DMS53 treated with DMSO at 0.1 percent for 48 hours (cell line): ENCODE data around the gene OSTF1.

Experiments
- DNase-seq: peaks from one replicate; lab custom pipeline; 2025; ENCODE audit not compliant: unreplicated experiment; lab: John Stamatoyannopoulos, UW

Gene OSTF1

DNA sequence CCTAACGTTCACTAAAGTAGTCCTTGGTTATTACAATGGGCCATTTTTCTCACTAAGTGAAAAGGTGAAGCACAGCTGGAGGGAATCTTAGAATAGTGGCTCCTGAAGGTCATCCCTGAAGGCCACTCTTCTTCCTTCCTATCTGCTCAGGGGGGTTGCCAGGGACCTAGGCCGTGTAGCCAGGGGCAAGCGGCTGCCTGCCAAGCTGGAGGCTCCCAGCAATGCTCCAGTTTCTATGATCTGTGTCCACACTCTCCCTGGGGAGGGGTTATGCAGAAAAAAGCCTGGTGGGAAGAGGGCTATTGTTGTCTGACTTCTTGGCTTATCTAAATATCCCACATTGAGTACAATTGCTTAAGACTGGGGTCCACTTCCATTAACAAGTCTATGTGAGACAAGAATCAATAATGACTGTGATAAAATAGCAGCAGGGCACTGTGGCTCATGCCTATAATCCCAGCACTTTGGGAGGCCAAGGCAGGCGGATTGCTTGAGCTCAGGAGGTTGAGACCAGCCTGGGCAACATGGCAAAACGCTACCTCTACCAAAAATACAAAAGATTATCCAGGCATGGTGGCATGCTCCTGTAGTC lies 4.1 kb upstream of the OSTF1 start:
- no peak for DNase-seq

DNA sequence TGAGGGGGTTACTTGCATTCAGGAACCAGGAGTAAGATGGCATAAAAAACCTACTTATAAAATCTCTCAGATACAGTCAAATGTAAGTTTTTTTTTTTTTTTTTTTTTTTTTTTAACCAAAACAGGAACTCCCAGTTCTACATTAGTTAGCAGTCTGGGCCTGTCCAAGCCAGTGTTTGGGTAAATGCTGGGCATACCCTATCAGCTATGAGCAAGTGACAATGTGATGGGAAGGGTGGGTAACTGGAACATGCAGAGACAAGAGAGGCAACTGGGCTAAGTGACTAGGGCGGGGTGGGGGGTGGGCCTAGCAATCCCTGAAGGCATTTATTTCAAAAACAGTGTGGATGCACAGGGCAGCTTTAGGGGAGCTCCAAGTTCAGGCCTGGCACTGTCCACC lies 2.7 kb upstream of the OSTF1 start:
- no peak for DNase-seq

- peak; percentile 33 for DNase-seq
These were observed 1.6 kb upstream of the OSTF1 start for GRCh38 chr9:75086541-75087288.

DNA sequence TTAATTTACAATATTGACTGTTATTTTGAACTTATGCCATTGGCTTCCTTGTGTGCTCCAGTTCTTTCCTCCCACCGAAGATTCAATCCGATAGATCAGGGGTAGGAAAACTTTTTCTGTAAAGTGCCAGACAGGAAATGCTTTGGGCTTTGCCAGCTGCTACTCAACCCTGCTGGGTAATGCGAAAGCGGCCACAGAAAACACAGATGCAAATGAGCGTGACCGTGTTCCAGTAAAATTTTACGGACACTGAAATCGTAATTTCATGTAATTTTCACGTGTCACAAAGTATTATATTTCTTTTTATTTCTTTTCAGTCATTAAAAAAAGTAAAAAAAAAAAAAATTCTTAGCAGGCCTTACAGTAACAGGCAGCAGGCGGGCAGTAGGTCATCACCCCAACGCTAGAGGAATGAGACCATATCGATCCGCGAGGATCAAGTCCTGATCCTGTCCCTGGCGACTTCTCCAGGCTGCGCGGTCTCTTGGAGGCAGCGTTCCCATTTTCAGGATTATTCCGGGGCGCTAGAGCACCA lies 958 bp upstream of the OSTF1 start:
- peak; percentile 39 for DNase-seq

- peak; percentile 69 for DNase-seq
These were observed 495 bp downstream of the OSTF1 start for GRCh38 chr9:75088646-75089372.

GRCh38 chr9:75089373-75089766 lies 1.1 kb downstream of the OSTF1 start:
- DNase-seq = no peak

DNA sequence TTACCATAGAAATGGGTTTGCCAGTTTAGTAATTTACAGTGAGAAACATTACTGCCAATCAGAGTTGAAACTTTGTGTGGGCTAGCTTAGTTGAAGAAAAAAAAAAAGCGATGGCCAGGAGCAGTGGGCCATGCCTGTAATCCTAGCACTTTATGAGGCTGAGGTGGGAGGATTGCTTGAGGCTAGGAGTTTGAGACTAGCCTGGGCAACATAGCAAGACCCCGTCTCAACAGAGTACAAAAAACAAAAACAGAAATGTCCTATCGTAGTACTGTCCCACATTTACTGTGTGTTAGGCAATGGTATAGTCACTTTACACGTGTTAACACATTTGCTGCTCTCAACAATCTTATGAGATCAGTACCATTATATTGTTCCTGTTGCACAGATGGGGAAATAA lies 2.3 kb downstream of the OSTF1 start:
- no peak for DNase-seq

DNA sequence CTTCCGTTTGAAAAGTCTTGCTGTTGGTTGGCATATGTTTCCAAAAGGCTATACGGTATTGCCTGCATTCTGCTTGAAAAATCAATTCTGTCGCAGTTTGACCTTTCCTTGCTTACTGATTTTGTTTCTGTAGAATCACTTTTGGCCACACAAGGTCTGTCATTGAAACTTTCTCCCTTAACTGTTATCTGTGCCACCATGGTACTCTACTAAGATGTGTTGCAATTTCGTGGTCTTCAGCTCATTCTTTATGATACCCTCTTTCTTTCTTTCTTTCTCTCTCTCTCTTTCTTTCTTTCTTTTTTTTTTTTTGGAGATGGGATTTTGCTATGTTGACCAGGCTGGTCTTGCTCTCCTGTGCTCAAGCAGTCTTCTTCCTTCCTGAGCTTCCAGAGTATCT lies 4.5 kb downstream of the OSTF1 start:
- no peak for DNase-seq

GRCh38 chr9:75096796-75097195 lies 8.5 kb downstream of the OSTF1 start:
- DNase-seq = no peak

GRCh38 chr9:75101004-75101588 lies 12.8 kb downstream of the OSTF1 start:
- DNase-seq = no peak

DNA sequence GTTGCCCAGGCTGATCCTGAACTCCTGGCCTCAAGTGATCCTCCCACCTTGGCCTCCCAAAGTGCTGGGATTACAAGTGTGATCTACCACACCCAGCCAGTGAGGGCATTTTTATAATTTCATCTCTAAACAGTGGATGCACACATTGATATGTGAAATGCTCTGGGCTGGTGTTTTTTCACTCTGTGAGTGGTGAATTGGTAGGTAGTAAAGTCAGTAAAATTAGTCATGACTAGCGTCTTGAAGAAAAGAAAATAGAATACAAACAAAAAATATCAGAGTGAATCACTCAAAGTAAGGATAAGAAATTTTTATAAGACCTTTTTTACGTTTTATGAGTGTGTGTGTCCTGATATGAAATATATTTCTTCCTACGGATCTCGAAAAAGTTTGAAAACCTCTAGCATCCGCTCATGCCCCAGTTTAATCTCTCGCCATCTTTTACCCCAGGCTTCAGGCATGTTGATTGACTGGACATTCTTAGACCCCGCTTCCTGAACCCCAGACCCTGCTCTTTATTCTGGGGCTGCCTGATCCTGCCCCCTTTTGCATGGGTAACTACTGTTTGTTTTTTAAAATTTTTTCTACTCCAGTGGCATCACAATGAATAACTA lies 14.0 kb downstream of the OSTF1 start:
- DNase-seq = no peak

DNA sequence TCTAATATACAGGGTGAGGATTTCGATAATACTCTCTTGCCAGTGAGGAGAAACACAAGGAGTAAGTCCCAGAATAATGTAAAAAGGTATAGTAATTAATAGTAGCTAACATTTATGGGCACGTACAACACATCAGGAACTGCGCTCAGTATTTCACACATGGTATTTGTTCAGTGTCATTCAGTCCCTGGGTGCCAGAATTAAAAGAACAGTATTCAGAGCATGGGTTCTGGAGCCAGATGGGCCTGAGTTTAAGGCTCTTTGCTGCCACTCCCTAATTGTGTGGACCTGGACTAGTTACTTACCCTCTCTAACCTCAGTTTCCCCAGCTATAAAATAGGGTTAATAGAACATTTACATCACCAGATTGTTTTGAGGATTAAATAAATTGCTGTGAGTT lies 16.3 kb downstream of the OSTF1 start:
- no peak for DNase-seq

DNA sequence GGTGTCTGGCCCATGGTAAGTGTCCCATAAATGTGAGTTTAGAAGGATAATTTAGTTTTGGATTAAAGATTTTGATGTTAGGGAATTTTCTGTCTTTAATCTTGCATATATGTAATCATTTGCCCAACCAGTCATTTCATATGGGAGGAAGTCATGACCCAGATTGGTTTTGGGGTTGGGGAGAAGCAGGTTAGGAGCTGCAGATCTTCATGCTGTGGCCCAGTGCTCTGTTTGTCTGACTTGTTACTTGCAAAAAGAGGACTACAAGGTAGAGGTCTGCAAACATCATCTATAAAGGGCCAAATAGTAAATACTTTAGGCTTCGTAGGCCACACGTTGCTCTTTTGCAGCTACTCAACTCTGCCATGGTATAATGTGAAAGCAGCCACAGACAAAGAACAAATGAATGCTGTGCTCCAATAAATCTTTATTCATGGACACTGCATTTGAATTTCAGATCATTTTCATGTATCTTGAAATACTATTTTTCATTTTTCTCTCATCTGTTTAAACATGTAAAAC lies 16.8 kb downstream of the OSTF1 start:
- DNase-seq = no peak

GRCh38 chr9:75105841-75106240 lies 17.5 kb downstream of the OSTF1 start:
- no peak for DNase-seq

- DNase-seq = no peak
These were observed 18.5 kb downstream of the OSTF1 start for GRCh38 chr9:75106857-75107256.

- no peak for DNase-seq
These were observed 20.3 kb downstream of the OSTF1 start for GRCh38 chr9:75108571-75108970.

DNA sequence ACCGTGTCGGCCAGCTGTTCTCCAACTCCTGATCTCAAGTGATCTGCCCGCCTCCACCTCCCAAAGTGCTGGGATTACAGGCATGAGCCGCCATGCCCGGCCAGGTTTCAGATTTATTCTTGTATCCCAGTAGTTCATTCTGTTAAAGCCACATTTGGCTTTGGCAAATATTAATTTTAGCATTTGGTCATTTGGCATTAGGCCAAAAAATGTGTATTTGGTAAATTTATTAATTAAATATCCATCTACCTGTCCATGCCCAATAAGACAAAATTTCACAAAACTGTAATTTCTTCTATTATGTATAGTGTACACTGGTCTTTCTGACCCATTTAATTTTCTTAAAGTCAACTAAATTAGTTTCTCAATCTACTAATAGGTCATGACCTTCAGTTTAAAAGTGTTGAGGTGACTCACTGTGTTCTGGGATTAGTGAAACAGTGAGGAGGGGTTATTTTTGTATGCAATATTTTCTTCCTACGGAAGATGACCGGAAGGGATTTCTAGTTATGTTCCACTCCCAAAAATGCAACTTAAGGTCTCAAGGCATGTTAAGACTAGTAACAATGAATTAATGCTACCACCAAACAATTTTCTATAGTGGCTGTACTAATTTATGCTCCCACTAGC lies 21.0 kb downstream of the OSTF1 start:
- no peak for DNase-seq

DNA sequence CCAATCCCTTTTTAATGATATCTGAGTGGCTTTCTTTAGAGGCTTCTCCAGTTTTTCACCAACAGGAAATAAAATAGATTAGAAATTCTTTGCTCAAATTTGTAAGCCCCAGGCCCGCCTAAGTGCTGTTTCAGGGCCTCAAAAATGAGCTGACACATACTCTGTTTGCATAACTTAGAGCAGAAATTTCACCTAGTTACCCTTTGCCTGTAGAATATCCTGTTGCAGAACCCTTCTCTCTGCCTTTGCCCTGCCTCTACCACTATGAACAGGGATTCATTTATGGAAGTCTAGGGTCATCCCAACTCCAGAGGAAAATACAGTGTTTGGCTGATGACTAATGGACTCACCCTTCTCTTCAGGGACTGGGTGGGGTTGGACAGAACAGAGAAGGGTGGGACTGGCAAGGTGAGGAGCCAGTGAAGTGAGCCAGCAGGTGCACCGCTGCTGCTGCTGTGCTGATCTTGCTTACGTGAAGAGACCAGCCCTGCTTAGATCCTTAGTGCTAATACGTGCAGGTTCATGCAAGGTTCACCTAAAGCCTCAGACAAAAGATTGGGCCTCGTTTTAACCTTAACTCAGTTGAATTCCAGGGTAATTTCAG lies 22.8 kb downstream of the OSTF1 start:
- peak; percentile 7 for DNase-seq

DNA sequence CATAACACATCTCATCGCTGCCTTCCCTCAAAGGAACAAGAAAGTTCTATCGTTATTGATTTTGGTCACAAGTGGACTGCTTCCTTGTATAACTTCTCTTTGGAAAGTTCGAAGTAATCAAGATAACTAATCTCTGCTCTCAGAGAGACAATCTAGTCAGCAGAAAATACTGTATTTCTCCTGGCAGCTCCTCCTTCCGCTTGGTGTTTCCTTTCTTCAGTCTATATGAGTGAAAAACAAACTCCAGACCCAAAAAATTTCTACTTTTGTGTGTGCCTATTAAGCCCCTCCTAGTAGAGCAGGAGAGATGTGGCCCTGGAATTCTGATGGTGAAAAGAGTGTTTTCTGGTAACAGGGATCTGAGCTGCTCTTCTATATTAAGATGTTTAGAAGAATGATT lies 24.5 kb downstream of the OSTF1 start:
- no peak for DNase-seq

- DNase-seq = no peak
These were observed 28.0 kb downstream of the OSTF1 start for GRCh38 chr9:75116306-75116705.
